ENCODE data around the gene MYPOP.
"Not testable (repeated sequence)": the region's sequence is repeated elsewhere in the genome, so short reads cannot be mapped to it uniquely, and the experiment has no call there.

The MYPOP gene

GRCh38 chr19:45908956-45909355 lies 6.5 kb upstream of the MYPOP start:
- DNase-seq (ENCODE audit: low read depth, low spot score) = no peak

- DNase-seq (ENCODE audit: low read depth, low spot score) = no peak
These were observed 3.8 kb upstream of the MYPOP start for GRCh38 chr19:45906221-45906620.

GRCh38 chr19:45905011-45905410 lies 2.6 kb upstream of the MYPOP start:
- no peak for DNase-seq (ENCODE audit: low read depth, low spot score)

- DNase-seq (ENCODE audit: low read depth, low spot score) = peak; percentile 100
These were observed 525 bp upstream of the MYPOP start for GRCh38 chr19:45902651-45903625.

GRCh38 chr19:45901432-45901911 lies 941 bp downstream of the MYPOP start:
- peak; percentile 62 for DNase-seq (ENCODE audit: low read depth, low spot score)

GRCh38 chr19:45900738-45901431 lies 1.5 kb downstream of the MYPOP start:
- peak; percentile 14 for DNase-seq (ENCODE audit: low read depth, low spot score)

- DNase-seq (ENCODE audit: low read depth, low spot score) = no peak
These were observed 2.4 kb downstream of the MYPOP start for GRCh38 chr19:45899919-45900589.

GRCh38 chr19:45899253-45899652 lies 3.2 kb downstream of the MYPOP start:
- DNase-seq (ENCODE audit: low read depth, low spot score) = no peak

- DNase-seq (ENCODE audit: low read depth, low spot score) = no peak
These were observed 5.1 kb downstream of the MYPOP start for GRCh38 chr19:45897261-45897812.

- not testable (repeated sequence) for DNase-seq (ENCODE audit: low read depth, low spot score)
These were observed 6.3 kb downstream of the MYPOP start for GRCh38 chr19:45895983-45896599.

GRCh38 chr19:45895519-45895972 lies 6.9 kb downstream of the MYPOP start:
- no peak for DNase-seq (ENCODE audit: low read depth, low spot score)

GRCh38 chr19:45890877-45891276 lies 11.5 kb downstream of the MYPOP start:
- DNase-seq (ENCODE audit: low read depth, low spot score) = no peak

GRCh38 chr19:45889210-45889885 lies 13.1 kb downstream of the MYPOP start:
- DNase-seq (ENCODE audit: low read depth, low spot score) = no peak

- DNase-seq (ENCODE audit: low read depth, low spot score) = no peak
These were observed 15.2 kb downstream of the MYPOP start for GRCh38 chr19:45887200-45887710.

- DNase-seq (ENCODE audit: low read depth, low spot score) = peak; percentile 97
These were observed 15.8 kb downstream of the MYPOP start for GRCh38 chr19:45886427-45887199.

- DNase-seq (ENCODE audit: low read depth, low spot score) = peak; percentile 97
These were observed 16.6 kb downstream of the MYPOP start, which contains the start of gene IRF2BP1 for GRCh38 chr19:45885556-45886426. Gene IRF2BP1, minus strand, starts transcription at chr19:45886141. Its CDS starts 367 bp downstream, at chr19:45885774.

- peak; percentile 45 for DNase-seq (ENCODE audit: low read depth, low spot score)
These were observed 17.5 kb downstream of the MYPOP start for GRCh38 chr19:45884682-45885555.
